SU-DHL-6 (cell line): ENCODE measurements around the gene ZIC1.

ENCODE experiments used
- H2AFZ ChIP-seq: fragments of 200-600 bp; sonication (generic); 2 replicates; pipeline ENCODE4 v1.6.1; 2014; ENCODE audit warnings: low read depth, mild to moderate bottlenecking, moderate library complexity, mixed read lengths, antibody characterized with exemption, low read length; ENCODE audit not compliant: severe bottlenecking
- H3F3A ChIP-seq: fragments of 200-600 bp; shearing (Covaris generic); 2 replicates; pipeline ENCODE4 v1.6.0; 2016; ENCODE audit warnings: antibody characterized with exemption, mild to moderate bottlenecking; ENCODE audit not compliant: insufficient read depth
- H3K27ac ChIP-seq: fragments of 200-600 bp; sonication (generic); 2 replicates; pipeline ENCODE4 v1.5.1; 2016; ENCODE audit warnings: low read depth, mild to moderate bottlenecking, low read length, moderate library complexity, mixed read lengths
- H3K27me3 ChIP-seq: fragments of 200-600 bp; sonication (generic), shearing (Covaris generic); 2 replicates; pipeline ENCODE4 v1.6.0; 2014; ENCODE audit warnings: mild to moderate bottlenecking, low read length
- H3K36me3 ChIP-seq: fragments of 200-600 bp; sonication (generic); 2 replicates; pipeline ENCODE4 v1.6.1; 2014; ENCODE audit warnings: mild to moderate bottlenecking, low read length, mixed read lengths
- H3K4me2 ChIP-seq: fragments of 300-600, 200-600 bp; shearing (Covaris generic), sonication (generic); 2 replicates; pipeline ENCODE4 v1.6.0; 2014; ENCODE audit warnings: low read length, low read depth, mild to moderate bottlenecking; ENCODE audit not compliant: poor library complexity, severe bottlenecking
- H3K4me3 ChIP-seq: fragments of 200-600 bp; sonication (generic); 2 replicates; pipeline ENCODE4 v1.5.1; 2014; ENCODE audit warnings: antibody characterized with exemption, low read length, mild to moderate bottlenecking, mixed read lengths; ENCODE audit not compliant: insufficient read depth, poor library complexity, severe bottlenecking
- H3K79me2 ChIP-seq: fragments of 200-600 bp; sonication (generic); 2 replicates; pipeline ENCODE4 v1.6.1; 2014; ENCODE audit warnings: mild to moderate bottlenecking, low read length, moderate library complexity; ENCODE audit not compliant: insufficient read depth
- H3K9ac ChIP-seq: fragments of 200-600 bp; sonication (generic); 2 replicates; pipeline ENCODE4 v1.7.0; 2014; ENCODE audit warnings: mild to moderate bottlenecking, low read length
- H3K9me2 ChIP-seq: fragments of 200-600 bp; sonication (generic); replicated peaks from 2 replicates; pipeline ENCODE4 v1.6.1; 2014; ENCODE audit warnings: low read length; ENCODE audit not compliant: insufficient read depth
- H3K9me3 ChIP-seq: fragments of 200-600 bp; sonication (generic); 2 replicates; pipeline ENCODE4 v1.6.1; 2014; ENCODE audit warnings: low read length, mixed read lengths; ENCODE audit not compliant: insufficient read depth
- H4K20me1 ChIP-seq: fragments of 200-600 bp; sonication (generic); 2 replicates; pipeline ENCODE4 v1.6.1; 2014; ENCODE audit warnings: low read depth, mild to moderate bottlenecking, antibody characterized with exemption, low read length, moderate library complexity, mixed read lengths
- CTCF ChIP-seq: fragments of 200-600 bp; sonication (generic); IDR thresholded peaks from one replicate; pipeline ENCODE4 v1.5.1; 2017; ENCODE audit warnings: antibody characterized with exemption, mild to moderate bottlenecking, low read length, moderate library complexity; ENCODE audit not compliant: insufficient read depth, poor library complexity, severe bottlenecking
- EZH2phosphoT487 ChIP-seq: fragments of 200-600 bp; sonication (generic), shearing (Covaris generic); conservative IDR thresholded peaks from 2 replicates; pipeline ENCODE4 v1.6.1; 2018; ENCODE audit warnings: mild to moderate bottlenecking, antibody characterized with exemption, low read length, moderate library complexity, mixed read lengths

Gene ZIC1

GRCh38 chr3:147396712-147397046 is 12.5 kb upstream of the ZIC1 start:
- TF ChIP-seq CTCF (no peak), EZH2phosphoT487 (no peak)
- Histone ChIP-seq H3K27ac (no peak overlapping the region), H3K4me2 (no peak overlapping the region), H4K20me1 (no peaks in the 10 kb centered on the region), H3F3A (no peaks in the 10 kb centered on the region), H3K9me3 (no peaks in the 10 kb centered on the region), H3K4me3 (no peak overlapping the region), H3K9ac (no peak overlapping the region), H3K27me3 (no peaks in the 10 kb centered on the region), H3K36me3 (no peaks in the 10 kb centered on the region), H3K79me2 (no peaks in the 10 kb centered on the region), H2AFZ (no peak overlapping the region), H3K9me2 (no peaks in the 10 kb centered on the region)

GRCh38 chr3:147397155-147397874 is 11.8 kb upstream of the ZIC1 start:
- Histone ChIP-seq H3K9me2 (no peaks in the 10 kb centered on the region), H3K79me2 (no peaks in the 10 kb centered on the region), H3K4me3 (no peak overlapping the region), H3K9me3 (no peaks in the 10 kb centered on the region), H3K27ac (no peak overlapping the region), H3K9ac (no peak overlapping the region), H3K27me3 (no peaks in the 10 kb centered on the region), H2AFZ (no peak overlapping the region), H3K36me3 (no peaks in the 10 kb centered on the region), H4K20me1 (no peaks in the 10 kb centered on the region), H3K4me2 (no peak overlapping the region), H3F3A (no peaks in the 10 kb centered on the region)
- TF ChIP-seq EZH2phosphoT487 (no peak), CTCF (no peak)

GRCh38 chr3:147397875-147398812 is 11.0 kb upstream of the ZIC1 start:
- Histone ChIP-seq H3K36me3 (no peaks in the 10 kb centered on the region), H3K9me2 (no peaks in the 10 kb centered on the region), H3K4me3 (no peak overlapping the region), H2AFZ (no peak overlapping the region), H3K27me3 (no peaks in the 10 kb centered on the region), H3F3A (no peaks in the 10 kb centered on the region), H3K79me2 (no peaks in the 10 kb centered on the region), H3K27ac (no peak overlapping the region), H3K9ac (no peak overlapping the region), H3K4me2 (no peak overlapping the region), H3K9me3 (no peaks in the 10 kb centered on the region), H4K20me1 (no peaks in the 10 kb centered on the region)
- no peak for TF ChIP-seq EZH2phosphoT487
- no peak for TF ChIP-seq CTCF
